Mucosa of stomach (tissue), 1 donor: ENCODE measurements around the gene ECHDC1.

Experiments used
- H3K27me3 ChIP-seq: one replicate; pipeline ENCODE4 v1.7.0; 2013; ENCODE audit warnings: mild to moderate bottlenecking, low read length; ENCODE audit not compliant: control insufficient read depth, insufficient read depth
- H3K36me3 ChIP-seq: one replicate; pipeline ENCODE4 v1.7.0; 2013; ENCODE audit warnings: low read length; ENCODE audit not compliant: control insufficient read depth, insufficient read depth
- H3K4me1 ChIP-seq: one replicate; pipeline ENCODE4 v1.7.0; 2013; ENCODE audit warnings: mild to moderate bottlenecking, low read length; ENCODE audit not compliant: control insufficient read depth, insufficient read depth
- H3K4me3 ChIP-seq: one replicate; pipeline ENCODE4 v1.7.0; 2013; ENCODE audit warnings: low read length
- H3K9ac ChIP-seq: one replicate; pipeline ENCODE4 v1.7.0; 2013; ENCODE audit warnings: mild to moderate bottlenecking, low read length, moderate library complexity
- H3K9me3 ChIP-seq: one replicate; pipeline ENCODE4 v1.7.0; 2013; ENCODE audit warnings: mild to moderate bottlenecking, low read length, moderate library complexity; ENCODE audit not compliant: control insufficient read depth
- donor health status: Pancreatic carcinoma.

ECHDC1 gene

GRCh38 chr6:127366282-127367022, 23.0 kb upstream of the ECHDC1 start:
- H3K36me3 ChIP-seq, result no peaks in the 10 kb centered on the region
- no peak overlapping the region for H3K9ac ChIP-seq
- H3K9me3 ChIP-seq, result no peaks in the 10 kb centered on the region
- no peaks in the 10 kb centered on the region for H3K4me1 ChIP-seq
- H3K27me3 ChIP-seq, result no peaks in the 10 kb centered on the region
- no peak overlapping the region for H3K4me3 ChIP-seq

- H3K27me3 ChIP-seq, result no peaks in the 10 kb centered on the region
Measured at GRCh38 chr6:127365874-127366273, 22.5 kb upstream of the ECHDC1 start.

GRCh38 chr6:127352524-127352923, 9.1 kb upstream of the ECHDC1 start:
- H3K4me1 ChIP-seq, result no peaks in the 10 kb centered on the region
- no peaks in the 10 kb centered on the region for H3K36me3 ChIP-seq
- no peaks in the 10 kb centered on the region for H3K9me3 ChIP-seq
- no peak overlapping the region for H3K4me3 ChIP-seq
- no peak overlapping the region for H3K9ac ChIP-seq
- H3K27me3 ChIP-seq, result no peaks in the 10 kb centered on the region

More at GRCh38 chr6:127365874-127366273, 22.5 kb upstream of the ECHDC1 start:
- no peaks in the 10 kb centered on the region for H3K4me1 ChIP-seq
- H3K9me3 ChIP-seq, result no peaks in the 10 kb centered on the region
- no peaks in the 10 kb centered on the region for H3K36me3 ChIP-seq
- no peak overlapping the region for H3K9ac ChIP-seq
- H3K4me3 ChIP-seq, result no peak overlapping the region

- Histone ChIP-seq H3K4me3 (no peak overlapping the region), H3K9me3 (no peaks in the 10 kb centered on the region), H3K4me1 (no peaks in the 10 kb centered on the region), H3K9ac (no peak overlapping the region), H3K36me3 (no peaks in the 10 kb centered on the region), H3K27me3 (no peaks in the 10 kb centered on the region)
Measured at GRCh38 chr6:127349980-127350379, 6.6 kb upstream of the ECHDC1 start.

GRCh38 chr6:127348028-127348661, 4.7 kb upstream of the ECHDC1 start:
- H3K4me1 ChIP-seq, result peaks cover 3% of the 10 kb centered on the region
- H3K27me3 ChIP-seq, result no peaks in the 10 kb centered on the region
- H3K9me3 ChIP-seq, result no peaks in the 10 kb centered on the region
- no peak overlapping the region for H3K4me3 ChIP-seq
- H3K9ac ChIP-seq, result no peak overlapping the region
- H3K36me3 ChIP-seq, result no peaks in the 10 kb centered on the region

GRCh38 chr6:127347178-127347577, 3.8 kb upstream of the ECHDC1 start:
- no peaks in the 10 kb centered on the region for H3K36me3 ChIP-seq
- no peaks in the 10 kb centered on the region for H3K9me3 ChIP-seq
- no peak overlapping the region for H3K9ac ChIP-seq
- no peaks in the 10 kb centered on the region for H3K27me3 ChIP-seq
- H3K4me1 ChIP-seq, result peaks cover 8% of the 10 kb centered on the region
- H3K4me3 ChIP-seq, result no peak overlapping the region

GRCh38 chr6:127345521-127345920, 2.1 kb upstream of the ECHDC1 start:
- H3K4me1 ChIP-seq, result peaks cover 21% of the 10 kb centered on the region
- H3K27me3 ChIP-seq, result no peaks in the 10 kb centered on the region
- H3K4me3 ChIP-seq, result no peak overlapping the region
- H3K36me3 ChIP-seq, result no peaks in the 10 kb centered on the region
- no peak overlapping the region for H3K9ac ChIP-seq
- no peaks in the 10 kb centered on the region for H3K9me3 ChIP-seq

- peak overlapping the region; percentile 92 for H3K4me3 ChIP-seq
- H3K4me1 ChIP-seq, result peaks cover 21% of the 10 kb centered on the region
- H3K36me3 ChIP-seq, result no peaks in the 10 kb centered on the region
- H3K27me3 ChIP-seq, result no peaks in the 10 kb centered on the region
- H3K9me3 ChIP-seq, result no peaks in the 10 kb centered on the region
- H3K9ac ChIP-seq, result peak overlapping the region; percentile 87
Measured at GRCh38 chr6:127343809-127344659, 625 bp upstream of the ECHDC1 start.

- Histone ChIP-seq H3K36me3 (no peaks in the 10 kb centered on the region), H3K9me3 (no peaks in the 10 kb centered on the region), H3K27me3 (no peaks in the 10 kb centered on the region), H3K4me1 (peaks cover 21% of the 10 kb centered on the region), H3K4me3 (peak overlapping the region; percentile 92), H3K9ac (peak overlapping the region; percentile 87)
Measured at GRCh38 chr6:127342296-127342945, 988 bp downstream of the ECHDC1 start.

GRCh38 chr6:127341471-127342202, 1.8 kb downstream of the ECHDC1 start:
- H3K9ac ChIP-seq, result peak overlapping the region; percentile 87

GRCh38 chr6:127340171-127340570, 3.2 kb downstream of the ECHDC1 start:
- Histone ChIP-seq H3K4me3 (no peak overlapping the region), H3K9me3 (no peaks in the 10 kb centered on the region), H3K27me3 (no peaks in the 10 kb centered on the region), H3K9ac (no peak overlapping the region), H3K36me3 (no peaks in the 10 kb centered on the region), H3K4me1 (peaks cover 21% of the 10 kb centered on the region)

More at GRCh38 chr6:127341471-127342202, 1.8 kb downstream of the ECHDC1 start:
- Histone ChIP-seq H3K4me1 (peaks cover 21% of the 10 kb centered on the region), H3K9me3 (no peaks in the 10 kb centered on the region), H3K27me3 (no peaks in the 10 kb centered on the region), H3K36me3 (no peaks in the 10 kb centered on the region), H3K4me3 (peak overlapping the region; percentile 92)
